ENCODE measurements around the gene LCN12.

Gene LCN12, protein sequence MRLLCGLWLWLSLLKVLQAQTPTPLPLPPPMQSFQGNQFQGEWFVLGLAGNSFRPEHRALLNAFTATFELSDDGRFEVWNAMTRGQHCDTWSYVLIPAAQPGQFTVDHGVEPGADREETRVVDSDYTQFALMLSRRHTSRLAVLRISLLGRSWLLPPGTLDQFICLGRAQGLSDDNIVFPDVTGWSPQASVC

DNA sequence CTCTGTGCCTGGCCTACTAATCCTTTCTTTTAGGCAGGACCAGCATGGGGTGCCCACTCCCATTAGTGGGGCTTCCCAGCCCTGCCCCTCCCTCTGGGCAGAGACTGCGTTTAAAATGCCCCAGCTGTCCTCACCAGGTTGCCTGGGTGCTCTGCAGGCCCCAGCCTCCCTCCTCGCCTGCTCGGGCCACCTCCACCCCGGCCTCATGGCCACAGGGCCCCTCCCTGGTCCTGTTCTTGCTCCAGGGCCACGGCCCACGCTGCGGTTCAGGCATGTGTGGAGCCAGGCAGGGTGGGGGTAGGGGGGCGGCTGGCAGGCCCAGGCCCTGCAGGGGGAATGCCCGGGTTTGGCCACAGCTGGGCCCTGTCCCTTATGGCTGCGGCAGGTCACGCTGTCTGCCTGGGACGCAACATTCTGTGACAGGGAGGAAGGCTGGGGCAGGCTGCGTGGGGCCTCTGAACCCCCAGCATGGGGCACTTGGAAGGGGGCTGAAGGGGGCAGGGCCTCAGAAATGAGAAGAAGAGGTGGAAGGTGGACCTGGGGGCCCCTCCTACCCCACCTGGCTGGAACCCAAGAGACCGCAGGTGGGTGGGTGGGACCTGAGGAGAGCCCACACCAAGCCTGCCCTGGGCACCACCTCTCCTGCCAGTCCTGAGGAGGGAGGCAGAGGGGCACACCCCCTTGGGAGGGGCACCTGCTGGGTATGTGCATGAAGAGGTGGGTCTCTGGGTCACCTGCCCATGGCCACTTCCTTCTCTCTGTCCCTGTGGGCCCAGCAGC is at the start of gene LCN12:
LCN12 (plus strand) TSS at position 733 of the 780 bp plus-strand sequence. CDS start 55 bp downstream, outside the sequence.
- DNase-seq (ENCODE audit: low read depth): no peak

DNA sequence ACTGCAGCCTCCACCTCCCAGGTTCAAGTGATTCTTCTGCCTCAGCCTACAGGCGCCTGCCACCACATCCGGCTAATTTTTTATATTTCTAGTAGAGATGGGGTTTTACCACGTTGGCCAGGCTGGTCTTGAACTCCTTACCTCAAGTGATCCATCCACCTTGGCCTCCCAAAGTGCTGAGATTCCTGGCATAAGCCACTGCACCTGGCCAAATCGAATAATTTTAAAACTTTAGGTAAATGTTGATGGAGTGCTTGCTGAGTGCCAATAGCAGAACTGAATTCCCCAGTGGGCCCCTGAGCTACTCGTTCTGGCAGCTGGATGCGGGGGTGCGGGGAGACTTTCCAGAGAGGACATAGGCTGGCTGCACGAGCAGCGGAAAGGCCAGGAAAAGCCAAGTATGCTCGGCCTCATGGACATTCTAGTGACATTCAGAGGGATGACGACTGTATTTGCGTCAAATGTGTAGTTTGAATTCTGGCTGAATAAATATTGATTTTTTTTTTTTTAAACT is 49.0 kb upstream of the LCN12 start:
- DNase-seq (ENCODE audit: low read depth): no peak

DNA sequence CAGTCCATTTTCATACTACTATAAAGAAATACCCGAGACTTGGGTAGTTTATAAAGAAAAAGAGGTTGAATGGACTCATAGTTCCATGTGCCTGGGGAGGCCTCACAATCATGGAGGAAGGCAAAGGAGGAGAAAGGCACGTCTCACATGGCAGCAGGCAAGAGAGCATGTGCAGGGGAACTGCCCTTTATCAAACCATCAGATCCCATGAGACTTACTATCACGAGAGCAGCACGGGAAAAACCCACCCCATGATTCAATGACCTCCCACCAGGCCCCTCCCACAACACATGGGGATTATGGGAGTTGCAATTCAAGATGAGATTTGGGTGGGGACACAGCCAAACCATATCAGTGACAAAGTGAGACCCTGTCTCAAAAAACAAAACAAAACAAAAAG is 45.8 kb upstream of the LCN12 start:
- no peak for DNase-seq (ENCODE audit: low read depth)

DNA sequence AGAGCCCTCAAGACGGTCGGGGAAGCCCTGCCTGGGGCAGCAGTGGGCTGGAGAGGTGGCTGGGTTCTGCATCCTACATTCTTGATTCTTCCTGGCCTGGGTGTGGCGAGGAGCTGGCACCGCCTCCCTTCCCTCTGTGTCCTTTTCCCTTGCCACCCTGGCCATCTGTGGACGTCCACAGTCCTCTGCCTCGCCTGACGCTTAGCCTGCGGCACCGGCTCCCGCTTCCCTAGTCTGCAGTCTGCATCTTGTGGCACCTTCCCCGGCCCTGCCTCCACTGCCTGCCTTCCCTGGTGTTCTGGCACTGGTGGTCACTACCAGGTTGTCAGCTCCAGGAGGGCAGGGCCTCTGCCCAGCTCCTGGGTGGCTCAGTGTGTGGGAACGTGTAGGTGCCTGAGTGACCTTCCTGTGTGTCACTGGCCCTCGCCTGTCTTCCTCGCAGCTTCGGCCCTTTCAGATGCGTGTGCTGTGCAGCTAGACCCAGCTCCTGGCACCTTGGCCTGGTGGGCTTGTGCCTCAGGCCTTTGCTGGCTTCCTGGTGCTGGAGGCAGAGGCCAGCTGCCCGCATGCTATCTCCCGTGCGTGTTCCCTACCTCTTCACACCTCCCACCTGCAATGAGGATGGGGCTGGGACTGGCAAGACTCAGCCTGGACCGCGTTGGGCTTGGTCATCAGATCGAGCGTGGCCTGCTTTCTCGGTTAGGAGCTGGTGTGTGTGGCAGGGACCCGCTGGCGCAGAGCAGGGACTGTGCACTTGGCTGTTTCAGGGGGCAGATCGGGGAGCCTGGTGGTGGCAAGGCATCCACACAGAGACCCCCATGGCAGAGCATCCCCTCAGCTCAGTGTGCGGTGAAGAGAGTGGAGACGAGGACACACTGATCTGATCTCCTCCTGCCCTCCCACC is 44.8 kb upstream of the LCN12 start:
- DNase-seq (ENCODE audit: low read depth): no peak

DNA sequence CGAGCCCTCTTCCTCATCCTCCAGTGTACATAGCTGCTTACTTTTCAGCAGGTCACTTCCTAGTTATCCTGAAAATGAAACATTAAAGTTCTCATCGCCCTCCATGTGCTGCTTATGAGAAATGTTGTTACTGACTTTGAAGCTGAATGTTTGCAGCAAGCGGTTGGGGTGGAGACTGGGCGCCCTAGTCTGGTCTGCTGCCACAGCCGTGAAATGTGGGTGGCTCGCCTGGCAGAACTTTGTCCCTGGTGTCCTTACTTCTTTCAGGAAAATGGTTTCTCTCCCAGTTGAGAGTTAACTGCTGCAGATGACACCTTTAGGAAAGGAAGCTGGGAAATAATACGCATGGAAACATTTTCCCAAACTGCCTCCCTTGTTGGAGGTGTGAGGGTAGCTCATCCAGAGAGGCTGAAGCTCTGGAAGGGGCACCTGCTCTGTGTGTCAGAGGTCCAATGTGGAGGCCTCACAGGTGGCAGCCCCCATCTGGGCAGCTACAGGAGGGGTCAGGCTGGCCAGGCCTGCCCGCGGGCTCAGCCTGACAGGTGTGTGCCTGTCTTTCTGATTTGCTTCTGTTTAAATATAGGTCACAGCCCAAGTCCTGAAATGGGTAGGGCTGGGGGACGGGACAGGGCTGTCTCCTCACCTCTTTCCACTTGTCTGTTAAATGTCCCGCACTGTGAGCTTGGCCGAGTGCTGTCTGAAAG is 41.7 kb upstream of the LCN12 start:
- DNase-seq (ENCODE audit: low read depth): no peak

DNA sequence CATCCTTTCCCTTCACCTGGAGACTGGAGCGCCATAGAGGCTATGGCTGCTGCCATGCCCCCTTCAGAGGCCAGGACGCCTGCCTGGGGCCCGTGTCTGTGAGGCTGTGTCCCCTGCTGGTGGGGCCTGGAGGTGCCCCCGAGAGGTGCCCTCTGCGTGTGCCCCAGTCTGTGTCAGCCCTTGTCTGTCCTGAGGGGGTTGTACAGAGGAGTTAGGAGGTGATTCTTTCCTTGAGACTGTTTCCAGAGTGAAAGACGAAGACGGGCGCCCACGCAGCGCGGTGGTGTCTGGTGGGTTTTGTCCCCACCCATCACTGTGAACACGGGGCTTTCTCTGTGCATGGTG is 41.2 kb upstream of the LCN12 start:
- no peak for DNase-seq (ENCODE audit: low read depth)

DNA sequence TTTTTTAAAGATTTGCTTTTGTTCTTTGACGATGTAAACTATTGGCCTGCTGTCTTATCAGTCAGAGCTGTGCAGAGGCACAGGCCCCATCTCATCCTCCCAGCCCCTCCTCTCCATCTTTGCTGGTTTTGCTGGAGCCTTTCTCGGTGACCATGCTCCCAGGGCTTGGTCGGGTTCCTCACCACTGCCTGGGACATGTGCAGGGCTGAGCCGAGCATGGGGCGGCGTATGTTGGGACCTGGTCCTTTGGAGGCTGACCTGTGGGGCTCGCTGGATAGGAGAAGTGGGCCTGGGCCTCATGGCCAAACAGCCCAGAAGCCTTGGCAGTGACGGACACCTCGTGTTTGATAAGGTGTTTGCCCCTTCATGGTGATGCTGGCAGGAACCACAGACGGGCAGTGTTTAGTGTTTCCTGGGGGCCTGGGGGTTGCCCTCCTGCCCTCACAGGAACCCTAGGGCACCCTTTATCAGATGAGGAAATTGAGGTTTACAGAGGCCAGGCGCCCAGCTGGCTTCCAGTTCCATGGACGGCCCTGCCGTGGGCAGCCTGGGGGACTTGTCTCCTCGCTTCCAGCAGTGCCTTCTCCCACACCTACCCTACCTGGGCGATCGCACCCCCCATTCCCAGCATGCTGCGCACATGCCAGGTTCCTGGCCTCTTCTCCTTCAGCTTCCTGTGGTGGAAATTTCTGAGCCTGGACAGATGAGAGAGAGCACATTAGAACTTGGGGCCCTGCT is 38.2 kb upstream of the LCN12 start:
- no peak for DNase-seq (ENCODE audit: low read depth)

DNA sequence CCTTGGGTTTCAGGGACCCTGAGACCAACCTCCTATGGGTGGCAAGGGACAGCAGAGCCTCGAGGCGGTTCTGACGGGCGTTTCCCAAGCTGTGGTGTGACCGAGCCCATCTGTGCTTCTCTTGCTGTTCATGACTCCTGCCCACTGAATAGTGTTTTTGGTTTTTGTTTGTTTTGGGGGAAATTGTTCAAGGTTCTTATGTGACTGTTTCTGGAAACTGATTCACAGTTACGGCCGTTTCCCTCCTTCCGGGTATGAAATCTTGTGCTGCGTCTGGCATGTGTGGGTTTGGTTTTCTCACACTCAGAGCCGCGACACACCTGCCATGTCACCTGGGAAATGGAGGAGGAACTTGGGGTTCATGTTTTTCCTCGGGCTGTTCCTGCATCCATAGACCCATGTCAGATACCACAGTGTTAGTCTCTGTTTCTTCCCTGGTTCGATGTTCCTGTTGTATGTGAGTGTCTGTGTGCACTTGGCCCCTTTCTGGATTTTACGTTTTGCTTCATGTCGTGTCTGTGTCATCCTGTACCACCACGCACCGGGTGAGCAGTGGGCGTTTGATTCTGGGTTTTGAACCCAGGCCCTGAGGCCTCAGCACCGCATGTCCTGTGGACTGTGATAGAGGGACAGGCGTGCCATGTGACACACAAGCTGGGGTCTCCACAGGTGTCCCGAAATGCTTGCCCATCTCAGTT is 36.3 kb upstream of the LCN12 start:
- no peak for DNase-seq (ENCODE audit: low read depth)

DNA sequence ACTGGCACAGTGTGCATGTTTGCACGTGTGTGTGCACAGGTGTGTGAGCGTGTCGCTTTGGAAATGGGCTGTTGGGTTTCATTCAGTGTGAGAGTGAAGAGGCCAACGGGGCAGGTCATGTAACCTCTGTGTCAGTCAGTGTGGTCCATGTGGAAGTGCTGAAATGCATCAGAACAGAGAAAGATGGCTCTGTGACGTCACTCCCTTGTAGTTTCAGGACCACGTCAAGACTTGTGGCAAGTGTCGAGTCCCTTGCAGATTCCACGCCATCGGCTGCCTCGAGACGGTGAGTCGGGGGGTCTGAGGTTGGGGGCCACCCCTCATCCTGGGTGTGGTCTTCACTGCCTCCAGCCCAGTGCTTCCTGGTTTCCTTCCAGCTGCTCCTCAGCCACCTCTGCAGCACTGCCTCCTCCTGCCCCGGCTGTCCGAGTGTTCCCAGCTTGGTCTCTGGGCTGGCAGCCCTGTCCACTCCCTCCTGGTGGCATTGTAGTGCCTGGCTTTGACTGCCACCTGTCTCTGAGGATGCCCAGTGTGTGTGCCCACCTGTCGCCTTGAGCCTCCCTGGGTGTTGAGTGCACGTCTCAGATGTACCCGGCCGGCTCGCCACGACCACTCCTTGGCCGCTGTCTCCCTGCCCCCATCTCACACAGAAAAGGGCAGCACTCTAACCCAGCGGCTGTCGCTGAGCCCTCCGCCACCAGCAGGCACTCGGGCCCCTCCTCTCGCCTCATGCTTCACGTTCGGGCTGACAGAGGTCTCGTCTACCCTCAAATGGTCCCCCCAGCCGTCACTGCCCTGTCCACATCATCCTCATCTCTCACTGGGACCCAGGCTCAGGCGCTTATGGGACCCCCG is 35.5 kb upstream of the LCN12 start:
- DNase-seq (ENCODE audit: low read depth): no peak

DNA sequence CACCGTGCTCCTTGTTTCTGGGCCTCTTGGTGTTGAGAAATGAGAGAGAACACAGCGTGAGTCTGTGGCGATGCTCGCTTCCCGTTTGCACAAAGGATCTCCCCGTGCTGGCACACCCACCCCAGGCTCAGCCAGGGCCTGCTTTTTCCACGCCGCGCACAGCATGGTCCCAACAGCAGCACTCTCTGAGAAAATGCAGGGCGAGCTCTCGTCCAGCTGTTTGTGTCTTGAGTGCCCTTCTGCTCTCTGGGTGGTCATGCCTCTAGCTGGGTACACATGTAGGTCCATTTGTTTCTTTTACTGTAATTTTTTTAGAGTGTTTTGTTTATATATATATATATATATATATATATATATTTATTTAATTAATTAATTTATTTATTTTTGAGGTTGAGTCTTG is 34.2 kb upstream of the LCN12 start:
- DNase-seq (ENCODE audit: low read depth): no peak

DNA sequence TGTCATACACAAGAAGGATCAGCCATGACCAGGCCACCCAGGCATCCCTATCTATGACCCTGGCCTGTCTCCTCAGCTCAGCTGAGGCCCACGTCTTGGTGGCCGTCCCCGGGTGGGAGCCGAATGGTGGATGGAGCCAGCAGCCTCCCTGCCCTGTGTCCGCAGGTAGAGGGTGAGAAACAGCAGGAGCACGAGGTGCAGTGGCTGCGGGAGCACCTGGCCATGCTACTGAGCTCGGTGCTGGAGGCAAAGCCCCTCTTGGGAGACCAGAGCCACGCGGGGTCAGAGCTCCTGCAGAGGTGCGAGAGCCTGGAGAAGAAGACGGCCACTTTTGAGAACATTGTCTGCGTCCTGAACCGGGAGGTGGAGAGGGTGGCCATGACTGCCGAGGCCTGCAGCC is 32.0 kb upstream of the LCN12 start:
- no peak for DNase-seq (ENCODE audit: low read depth)

DNA sequence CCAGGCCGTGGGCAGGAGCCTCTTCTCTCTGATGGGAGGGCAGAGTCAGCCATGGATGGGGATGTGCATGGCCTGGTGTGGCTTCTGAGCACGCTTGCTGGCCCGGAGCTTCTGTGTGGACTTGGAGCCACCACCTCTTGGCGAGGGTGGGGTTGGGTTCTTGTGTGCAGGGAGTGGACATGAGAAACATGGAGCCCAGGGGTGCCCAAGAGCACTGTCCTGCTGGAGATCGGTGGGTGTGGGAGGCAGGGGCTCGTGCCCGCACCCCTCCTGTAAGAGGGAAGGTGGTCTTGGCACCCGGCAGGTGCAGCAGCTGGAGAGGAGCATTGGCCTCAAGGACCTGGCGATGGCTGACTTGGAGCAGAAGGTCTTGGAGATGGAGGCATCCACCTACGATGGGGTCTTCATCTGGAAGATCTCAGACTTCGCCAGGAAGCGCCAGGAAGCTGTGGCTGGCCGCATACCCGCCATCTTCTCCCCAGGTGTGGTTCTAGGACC is 31.3 kb upstream of the LCN12 start:
- no peak for DNase-seq (ENCODE audit: low read depth)

DNA sequence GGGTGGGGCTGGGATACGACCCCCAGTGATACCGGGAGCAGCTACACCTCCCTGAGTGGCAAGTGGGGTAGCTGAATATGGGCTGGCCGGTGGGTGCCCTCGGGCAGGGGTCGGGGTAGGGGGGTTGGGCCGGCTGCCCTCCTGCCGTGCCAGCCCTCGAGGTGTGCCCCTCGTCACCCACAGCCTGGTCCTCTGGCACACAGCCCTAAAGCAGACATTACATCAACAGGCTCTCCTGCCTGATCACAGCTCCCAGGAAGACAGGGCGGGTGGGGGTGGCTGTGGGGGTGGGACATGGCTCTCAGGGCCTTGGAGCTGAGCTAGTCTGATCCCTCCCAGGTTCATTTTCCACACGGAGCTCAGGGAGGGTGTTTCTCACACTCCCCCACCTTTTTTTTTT is 30.8 kb upstream of the LCN12 start:
- no peak for DNase-seq (ENCODE audit: low read depth)

DNA sequence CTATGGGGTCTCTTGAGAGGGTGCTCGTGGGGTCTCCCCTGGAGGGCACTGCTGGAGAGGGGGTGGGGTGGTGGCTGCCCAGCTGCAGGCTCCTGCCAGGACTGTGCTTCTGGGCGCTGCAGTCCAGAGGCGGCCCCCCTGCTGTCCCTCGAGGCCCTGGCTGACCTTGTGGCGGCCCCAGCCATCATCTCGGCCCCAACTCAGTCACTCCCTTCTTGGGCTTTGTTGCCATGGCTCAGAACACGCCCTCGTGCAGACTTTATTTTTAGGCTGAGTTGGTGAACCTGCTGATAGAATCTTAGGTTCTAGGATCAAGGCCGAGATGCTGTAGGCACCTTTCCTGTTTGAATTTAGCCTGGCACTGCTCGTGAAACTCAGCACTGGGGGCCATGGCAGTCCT is 30.4 kb upstream of the LCN12 start:
- no peak for DNase-seq (ENCODE audit: low read depth)

DNA sequence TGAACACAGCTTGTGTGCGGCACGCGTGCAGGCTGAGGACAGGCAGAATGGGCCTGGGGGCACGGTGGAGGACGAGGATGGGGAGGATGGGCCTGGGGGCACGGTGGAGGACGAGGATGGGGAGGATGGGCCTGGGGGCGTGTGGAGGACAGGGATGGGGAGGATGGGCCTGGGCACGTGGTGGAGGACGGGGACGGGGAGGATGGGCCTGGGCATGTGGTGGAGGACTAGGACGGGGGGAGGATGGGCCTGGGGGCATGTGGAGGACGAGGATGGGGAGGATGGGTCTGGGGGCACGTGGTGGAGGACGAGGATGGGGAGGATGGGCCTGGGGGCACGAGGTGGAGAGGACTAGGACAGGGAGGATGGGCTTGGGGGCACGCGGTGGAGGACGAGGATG is 29.5 kb upstream of the LCN12 start:
- DNase-seq (ENCODE audit: low read depth): no peak

DNA sequence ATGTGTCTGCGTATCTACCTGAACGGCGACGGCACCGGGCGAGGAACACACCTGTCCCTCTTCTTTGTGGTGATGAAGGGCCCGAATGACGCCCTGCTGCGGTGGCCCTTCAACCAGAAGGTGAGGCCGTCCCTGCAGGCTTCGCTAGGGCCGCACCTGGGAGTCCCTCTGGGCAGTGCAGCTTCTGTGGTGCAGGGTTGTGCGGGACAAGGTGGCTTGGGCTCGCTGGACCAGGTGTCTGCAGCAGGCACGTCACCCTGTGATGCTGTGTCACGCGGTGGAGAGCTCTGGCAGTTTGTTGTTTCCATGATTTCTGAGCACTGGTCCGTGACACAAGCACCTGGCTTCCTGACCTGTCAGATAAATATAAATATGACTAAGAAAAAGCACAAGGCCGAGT is 28.2 kb upstream of the LCN12 start:
- DNase-seq (ENCODE audit: low read depth): no peak

DNA sequence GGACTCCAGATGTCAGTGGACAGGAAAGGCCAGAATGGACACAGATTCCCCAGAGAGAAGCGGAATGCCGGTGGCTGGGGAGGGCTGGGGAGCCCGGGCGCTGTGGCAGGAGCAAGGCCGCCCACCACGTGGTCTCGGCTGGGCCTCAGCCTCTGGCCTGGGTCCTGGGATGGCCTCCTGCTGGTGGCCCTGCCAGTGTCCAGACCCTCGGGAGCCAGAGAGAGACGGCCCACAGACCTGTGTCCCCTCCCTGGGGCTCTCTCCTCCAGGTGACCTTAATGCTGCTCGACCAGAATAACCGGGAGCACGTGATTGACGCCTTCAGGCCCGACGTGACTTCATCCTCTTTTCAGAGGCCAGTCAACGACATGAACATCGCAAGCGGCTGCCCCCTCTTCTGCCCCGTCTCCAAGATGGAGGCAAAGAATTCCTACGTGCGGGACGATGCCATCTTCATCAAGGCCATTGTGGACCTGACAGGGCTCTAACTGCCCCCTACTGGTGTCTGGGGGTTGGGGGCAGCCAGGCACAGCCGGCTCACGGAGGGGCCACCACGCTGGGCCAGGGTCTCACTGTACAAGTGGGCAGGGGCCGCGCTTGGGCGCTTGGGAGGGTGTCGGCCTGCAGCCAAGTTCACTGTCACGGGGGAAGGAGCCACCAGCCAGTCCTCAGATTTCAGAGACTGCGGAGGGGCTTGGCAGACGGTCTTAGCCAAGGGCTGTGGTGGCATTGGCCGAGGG is 26.5 kb upstream of the LCN12 start:
- DNase-seq (ENCODE audit: low read depth): no peak

DNA sequence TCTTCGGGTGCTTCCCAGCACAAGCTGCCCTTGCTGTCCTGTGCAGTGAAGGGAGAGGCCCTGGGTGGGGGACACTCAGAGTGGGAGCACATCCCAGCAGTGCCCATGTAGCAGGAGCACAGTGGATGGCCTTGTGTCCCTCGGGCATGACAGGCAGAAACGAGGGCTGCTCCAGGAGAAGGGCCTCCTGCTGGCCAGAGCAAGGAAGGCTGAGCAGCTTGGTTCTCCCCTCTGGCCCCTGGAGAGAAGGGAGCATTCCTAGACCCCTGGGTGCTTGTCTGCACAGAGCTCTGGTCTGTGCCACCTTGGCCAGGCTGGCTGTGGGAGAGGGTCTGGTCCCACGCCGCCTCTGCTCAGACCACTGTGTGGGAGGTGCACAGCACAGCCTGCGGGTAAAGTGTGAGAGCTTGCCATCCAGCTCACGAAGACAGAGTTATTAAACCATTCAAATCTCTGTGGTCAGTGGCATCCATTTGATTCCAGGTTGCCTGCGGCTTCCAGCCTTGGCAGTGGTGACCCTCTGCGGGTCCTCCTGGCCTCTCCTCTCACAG is 25.8 kb upstream of the LCN12 start:
- DNase-seq (ENCODE audit: low read depth): no peak

DNA sequence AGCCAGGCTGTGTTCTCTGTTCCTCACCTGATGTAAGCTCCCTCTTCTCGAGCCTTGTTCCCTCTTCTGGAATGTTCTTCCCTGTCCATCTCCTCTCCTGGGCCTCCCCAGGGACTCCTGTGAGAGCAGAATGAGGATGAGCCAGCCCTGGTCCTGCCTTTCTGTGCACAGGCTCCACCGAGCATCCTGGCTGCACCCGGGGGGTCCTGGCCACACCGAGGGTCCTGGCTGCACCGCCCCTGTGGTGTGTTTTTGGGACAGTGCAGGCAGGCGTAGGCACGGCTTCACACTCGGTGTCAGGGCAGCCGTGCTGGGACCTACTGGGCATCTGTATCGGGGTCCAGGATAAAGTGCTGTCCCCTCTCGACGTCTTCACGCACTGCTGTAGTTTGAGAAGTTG is 25.3 kb upstream of the LCN12 start:
- DNase-seq (ENCODE audit: low read depth): no peak
